Neural cell (in vitro differentiated cells): ENCODE results near the gene PRMT3. TPM values are rescaled to one million over a fixed set of nuclear protein-coding genes. Genes with fewer than 3 reads are reported as not detected.

Experiments used
- H2AFZ ChIP-seq: fragments of 200-600, 300-800 bp; sonication (generic), shearing (Covaris generic); 2 replicates; pipeline ENCODE4 v1.6.0; 2014; ENCODE audit warnings: low read depth, mild to moderate bottlenecking, antibody characterized with exemption, low read length, moderate library complexity
- H3F3A ChIP-seq: fragments of 200-600 bp; shearing (Covaris generic); 2 replicates; pipeline ENCODE4 v1.6.1; 2016; ENCODE audit warnings: mild to moderate bottlenecking, moderate library complexity, mixed read lengths, antibody characterized with exemption, low read length; ENCODE audit not compliant: insufficient read depth, poor library complexity, severe bottlenecking
- H3K27ac ChIP-seq: fragments of 200-600, 300-800 bp; sonication (generic), shearing (Covaris generic); 2 replicates; pipeline ENCODE4 v1.5.1; 2014; ENCODE audit warnings: mild to moderate bottlenecking, low read length, moderate library complexity
- H3K27me3 ChIP-seq: fragments of 300-800, 200-600 bp; sonication (generic), shearing (Covaris generic); 2 replicates; pipeline ENCODE4 v1.6.0; 2014; ENCODE audit warnings: mild to moderate bottlenecking, low read depth, low read length, moderate library complexity; ENCODE audit not compliant: insufficient read depth
- H3K36me3 ChIP-seq: fragments of 300-800, 200-600 bp; sonication (generic), shearing (Covaris generic); 2 replicates; pipeline ENCODE4 v1.5.1; 2014; ENCODE audit warnings: mild to moderate bottlenecking, antibody characterized with exemption, low read length, moderate library complexity; ENCODE audit not compliant: insufficient read depth
- H3K4me2 ChIP-seq: fragments of 300-800, 200-600 bp; sonication (generic), shearing (Covaris generic); 2 replicates; pipeline ENCODE4 v1.6.0; 2014; ENCODE audit warnings: mild to moderate bottlenecking, low read length
- H3K4me3 ChIP-seq: fragments of 300-800, 200-600 bp; sonication (generic), shearing (Covaris generic); 2 replicates; pipeline ENCODE4 v1.5.1; 2014; ENCODE audit warnings: mild to moderate bottlenecking, low read length, moderate library complexity
- H3K79me2 ChIP-seq: fragments of 200-600 bp; shearing (Covaris generic); replicated peaks from 2 replicates; pipeline ENCODE4 v1.6.0; 2014; ENCODE audit warnings: mild to moderate bottlenecking, low read length, moderate library complexity; ENCODE audit not compliant: insufficient read depth
- H3K9ac ChIP-seq: fragments of 300-800, 200-600 bp; sonication (generic), shearing (Covaris generic); 2 replicates; pipeline ENCODE4 v1.6.1; 2016; ENCODE audit warnings: mild to moderate bottlenecking, low read length, mixed read lengths
- H3K9me2 ChIP-seq: fragments of 200-600 bp; shearing (Covaris generic); 2 replicates; pipeline ENCODE4 v1.6.1; 2016; ENCODE audit warnings: mild to moderate bottlenecking, low read length, mixed read lengths; ENCODE audit not compliant: insufficient read depth
- H3K9me3 ChIP-seq: fragments of 200-600, 300-800 bp; sonication (generic), shearing (Covaris generic); 2 replicates; pipeline ENCODE4 v1.6.1; 2016; ENCODE audit warnings: mild to moderate bottlenecking, mixed run types, low read length, moderate library complexity, mixed read lengths
- H4K20me1 ChIP-seq: fragments of 200-600 bp; shearing (Covaris generic); 2 replicates; pipeline ENCODE4 v1.6.1; 2016; ENCODE audit warnings: mild to moderate bottlenecking, mixed run types; ENCODE audit not compliant: insufficient read depth
- EP300 ChIP-seq: fragments of 450-650 bp; conservative IDR thresholded peaks from 2 replicates; pipeline ENCODE4 v1.6.1; 2014; ENCODE audit warnings: antibody characterized with exemption, mild to moderate bottlenecking, moderate library complexity; ENCODE audit not compliant: poor library complexity, severe bottlenecking
- EZH2 ChIP-seq: fragments of 200-600, 300-800 bp; shearing (Covaris generic), sonication (generic); IDR thresholded peaks from 2 replicates; pipeline ENCODE4 v1.6.1; 2014; ENCODE audit warnings: antibody characterized with exemption, low read length, borderline replicate concordance, mild to moderate bottlenecking; ENCODE audit not compliant: insufficient read depth, poor library complexity, severe bottlenecking
- MXI1 ChIP-seq: fragments of 450-650 bp; conservative IDR thresholded peaks from 2 replicates; pipeline ENCODE4 v1.6.1; 2014; ENCODE audit warnings: antibody characterized with exemption, mild to moderate bottlenecking; ENCODE audit not compliant: poor library complexity, severe bottlenecking
- POLR2AphosphoS5 ChIP-seq: IDR thresholded peaks from 2 replicates; pipeline ENCODE4 v1.6.1; 2012
- RAD21 ChIP-seq: fragments of 450-650 bp; conservative IDR thresholded peaks from 2 replicates; pipeline ENCODE4 v1.6.1; 2014; ENCODE audit warnings: antibody characterized with exemption, mild to moderate bottlenecking, moderate library complexity
- SMC3 ChIP-seq: fragments of 450-650 bp; conservative IDR thresholded peaks from 2 replicates; pipeline ENCODE4 v1.6.1; 2014; ENCODE audit warnings: antibody characterized with exemption, mild to moderate bottlenecking, moderate library complexity; ENCODE audit not compliant: poor library complexity
- TAF1 ChIP-seq: IDR thresholded peaks from 2 replicates; pipeline ENCODE4 v1.6.1; 2012; ENCODE audit warnings: low read depth
- polyA plus RNA-seq: library from polyadenylated mRNA; depleted of rRNA; stranded (reverse); fragments of >200 nt; gene quantifications from 2 replicates; pipeline ENCODE4 v1.2.3, GENCODE V29; 2014
- TF ChIP-seq, protein P1 (sequence below): IDR thresholded peaks from 2 replicates; pipeline ENCODE4 v1.6.1; 2012; ENCODE audit warnings: borderline replicate concordance
- TF ChIP-seq, protein P2 (sequence below): fragments of 450-650 bp; IDR thresholded peaks from 2 replicates; pipeline ENCODE4 v1.5.1; 2014; ENCODE audit warnings: antibody characterized with exemption, mild to moderate bottlenecking, moderate library complexity; ENCODE audit not compliant: poor library complexity, severe bottlenecking

The PRMT3 gene
- polyA plus RNA-seq, 1 donor from 2014 or later = 16.5 TPM

DNA sequence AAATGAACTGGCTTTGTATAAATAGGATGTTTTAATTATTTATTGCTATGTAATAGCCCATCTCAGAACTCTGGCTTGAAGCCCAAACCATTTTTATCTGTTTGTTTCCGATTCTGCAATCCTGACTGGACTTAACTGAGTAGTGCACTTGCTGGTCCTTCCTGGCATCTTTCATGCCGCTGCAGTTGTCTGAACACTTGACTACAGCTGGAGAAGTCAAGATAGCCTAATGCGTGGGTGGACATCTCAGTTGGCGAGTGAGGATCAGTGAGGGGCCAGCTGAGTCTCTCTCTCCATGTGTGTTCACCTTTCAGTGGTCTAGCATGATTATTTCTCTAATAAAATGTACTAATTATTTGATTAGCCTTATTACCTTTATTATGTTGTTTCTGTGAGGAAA, 105.8 kb downstream of the PRMT3 start:
- Histone ChIP-seq H3K9ac (no peak overlapping the region), H3K79me2 (no peaks in the 10 kb centered on the region), H2AFZ (no peak overlapping the region), H3K9me3 (no peaks in the 10 kb centered on the region), H3K36me3 (no peaks in the 10 kb centered on the region), H3F3A (no peaks in the 10 kb centered on the region), H3K4me3 (no peak overlapping the region), H3K4me2 (no peak overlapping the region), H4K20me1 (no peaks in the 10 kb centered on the region), H3K27me3 (no peaks in the 10 kb centered on the region), H3K9me2 (no peaks in the 10 kb centered on the region), H3K27ac (no peak overlapping the region)
- no peak for TF ChIP-seq EP300
- TF ChIP-seq RAD21 = no peak
- TF ChIP-seq TAF1 = no peak
- TF ChIP-seq, protein P1, sequence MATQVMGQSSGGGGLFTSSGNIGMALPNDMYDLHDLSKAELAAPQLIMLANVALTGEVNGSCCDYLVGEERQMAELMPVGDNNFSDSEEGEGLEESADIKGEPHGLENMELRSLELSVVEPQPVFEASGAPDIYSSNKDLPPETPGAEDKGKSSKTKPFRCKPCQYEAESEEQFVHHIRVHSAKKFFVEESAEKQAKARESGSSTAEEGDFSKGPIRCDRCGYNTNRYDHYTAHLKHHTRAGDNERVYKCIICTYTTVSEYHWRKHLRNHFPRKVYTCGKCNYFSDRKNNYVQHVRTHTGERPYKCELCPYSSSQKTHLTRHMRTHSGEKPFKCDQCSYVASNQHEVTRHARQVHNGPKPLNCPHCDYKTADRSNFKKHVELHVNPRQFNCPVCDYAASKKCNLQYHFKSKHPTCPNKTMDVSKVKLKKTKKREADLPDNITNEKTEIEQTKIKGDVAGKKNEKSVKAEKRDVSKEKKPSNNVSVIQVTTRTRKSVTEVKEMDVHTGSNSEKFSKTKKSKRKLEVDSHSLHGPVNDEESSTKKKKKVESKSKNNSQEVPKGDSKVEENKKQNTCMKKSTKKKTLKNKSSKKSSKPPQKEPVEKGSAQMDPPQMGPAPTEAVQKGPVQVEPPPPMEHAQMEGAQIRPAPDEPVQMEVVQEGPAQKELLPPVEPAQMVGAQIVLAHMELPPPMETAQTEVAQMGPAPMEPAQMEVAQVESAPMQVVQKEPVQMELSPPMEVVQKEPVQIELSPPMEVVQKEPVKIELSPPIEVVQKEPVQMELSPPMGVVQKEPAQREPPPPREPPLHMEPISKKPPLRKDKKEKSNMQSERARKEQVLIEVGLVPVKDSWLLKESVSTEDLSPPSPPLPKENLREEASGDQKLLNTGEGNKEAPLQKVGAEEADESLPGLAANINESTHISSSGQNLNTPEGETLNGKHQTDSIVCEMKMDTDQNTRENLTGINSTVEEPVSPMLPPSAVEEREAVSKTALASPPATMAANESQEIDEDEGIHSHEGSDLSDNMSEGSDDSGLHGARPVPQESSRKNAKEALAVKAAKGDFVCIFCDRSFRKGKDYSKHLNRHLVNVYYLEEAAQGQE = no peak
- TF ChIP-seq MXI1 = no peak

DNA sequence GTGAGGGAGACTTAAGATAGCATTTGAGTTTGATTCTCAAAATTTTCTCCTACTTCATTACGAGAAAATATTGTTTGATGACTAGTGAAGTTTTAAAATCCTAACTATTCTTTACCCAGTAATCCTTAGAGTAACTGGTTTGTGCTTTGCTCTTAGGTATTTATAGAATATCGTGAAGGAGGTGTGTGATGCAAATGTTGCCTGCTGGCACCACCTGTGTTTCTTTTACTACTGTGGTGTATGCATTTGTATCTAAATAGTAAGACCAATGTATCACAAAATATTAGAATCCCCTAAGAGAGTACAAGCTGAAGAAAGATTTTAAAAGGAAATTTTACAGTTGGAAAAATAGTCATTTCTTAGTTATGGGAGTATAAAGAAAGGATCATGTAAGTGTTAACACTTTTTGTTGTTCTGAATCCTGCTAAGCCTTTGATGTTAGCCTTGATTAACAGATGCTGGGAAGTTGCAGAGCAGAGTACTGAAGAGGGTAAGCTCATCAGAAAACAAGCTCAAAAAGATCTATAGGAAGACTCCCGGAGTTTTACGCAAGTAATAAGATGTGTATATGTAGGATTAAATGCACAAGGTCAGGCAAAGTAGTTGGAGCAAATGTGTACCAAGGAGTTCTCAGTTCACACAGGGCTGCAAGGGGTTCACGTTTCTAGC, 109.7 kb downstream of the PRMT3 start:
- Histone ChIP-seq H3K9ac (no peak overlapping the region), H3K9me2 (no peaks in the 10 kb centered on the region), H3K36me3 (no peaks in the 10 kb centered on the region), H3K4me3 (no peak overlapping the region), H3K27me3 (no peaks in the 10 kb centered on the region), H3K27ac (no peak overlapping the region), H3K79me2 (no peaks in the 10 kb centered on the region), H3K9me3 (no peaks in the 10 kb centered on the region), H2AFZ (no peak overlapping the region), H4K20me1 (no peaks in the 10 kb centered on the region), H3K4me2 (no peak overlapping the region), H3F3A (no peaks in the 10 kb centered on the region)
- TF ChIP-seq, protein P1 = no peak
- TF ChIP-seq SMC3 (no peak), RAD21 (no peak), POLR2AphosphoS5 (no peak), EZH2 (no peak), EP300 (no peak), MXI1 (no peak), TAF1 (no peak)
- TF ChIP-seq, protein P2, sequence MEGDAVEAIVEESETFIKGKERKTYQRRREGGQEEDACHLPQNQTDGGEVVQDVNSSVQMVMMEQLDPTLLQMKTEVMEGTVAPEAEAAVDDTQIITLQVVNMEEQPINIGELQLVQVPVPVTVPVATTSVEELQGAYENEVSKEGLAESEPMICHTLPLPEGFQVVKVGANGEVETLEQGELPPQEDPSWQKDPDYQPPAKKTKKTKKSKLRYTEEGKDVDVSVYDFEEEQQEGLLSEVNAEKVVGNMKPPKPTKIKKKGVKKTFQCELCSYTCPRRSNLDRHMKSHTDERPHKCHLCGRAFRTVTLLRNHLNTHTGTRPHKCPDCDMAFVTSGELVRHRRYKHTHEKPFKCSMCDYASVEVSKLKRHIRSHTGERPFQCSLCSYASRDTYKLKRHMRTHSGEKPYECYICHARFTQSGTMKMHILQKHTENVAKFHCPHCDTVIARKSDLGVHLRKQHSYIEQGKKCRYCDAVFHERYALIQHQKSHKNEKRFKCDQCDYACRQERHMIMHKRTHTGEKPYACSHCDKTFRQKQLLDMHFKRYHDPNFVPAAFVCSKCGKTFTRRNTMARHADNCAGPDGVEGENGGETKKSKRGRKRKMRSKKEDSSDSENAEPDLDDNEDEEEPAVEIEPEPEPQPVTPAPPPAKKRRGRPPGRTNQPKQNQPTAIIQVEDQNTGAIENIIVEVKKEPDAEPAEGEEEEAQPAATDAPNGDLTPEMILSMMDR = no peak
